Subcutaneous adipose tissue (tissue), 4 donors: ENCODE measurements around the gene RASSF1. TPM values are rescaled to one million over a fixed set of nuclear protein-coding genes. Genes with fewer than 3 reads are reported as not detected.

Experiments
- total RNA-seq, 4 donors: library from RNA; depleted of rRNA; stranded (reverse); fragments of >200 nt; gene quantifications; one replicate each; pipeline ENCODE4 v1.1.0, GENCODE V29; 2016
- TF ChIP-seq, protein P1 (sequence below): fragments of 450-650 bp; IDR thresholded peaks from one replicate; pipeline ENCODE4 v1.5.1; 2016; ENCODE audit warnings: low read depth, mild to moderate bottlenecking, control low read depth, antibody characterized with exemption, moderate library complexity

RASSF1 gene
- total RNA-seq, 4 donors from 2014 or later = 37.0 to 62.8 (median 54.1) TPM

DNA sequence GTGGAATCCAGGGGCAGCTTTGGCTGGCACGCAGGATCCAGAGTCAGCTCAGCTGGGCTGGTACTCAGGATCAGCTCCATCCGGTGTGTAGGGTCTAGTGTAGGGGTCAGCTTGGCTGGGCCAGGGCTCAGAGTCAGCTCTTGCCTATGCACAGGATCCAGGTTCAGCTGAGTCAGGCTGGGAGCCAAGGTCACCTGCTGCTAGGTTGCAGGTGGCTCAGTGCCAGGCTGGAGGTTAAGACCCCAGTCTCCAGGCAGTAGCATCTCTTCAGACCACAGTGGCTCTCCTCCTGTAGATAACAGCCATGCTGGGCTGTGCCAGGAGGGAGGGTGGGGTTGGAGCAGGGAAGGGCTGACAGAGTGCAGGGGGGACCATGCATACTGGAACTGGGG lies 43.3 kb downstream of the RASSF1 start:
- TF ChIP-seq, protein P1, sequence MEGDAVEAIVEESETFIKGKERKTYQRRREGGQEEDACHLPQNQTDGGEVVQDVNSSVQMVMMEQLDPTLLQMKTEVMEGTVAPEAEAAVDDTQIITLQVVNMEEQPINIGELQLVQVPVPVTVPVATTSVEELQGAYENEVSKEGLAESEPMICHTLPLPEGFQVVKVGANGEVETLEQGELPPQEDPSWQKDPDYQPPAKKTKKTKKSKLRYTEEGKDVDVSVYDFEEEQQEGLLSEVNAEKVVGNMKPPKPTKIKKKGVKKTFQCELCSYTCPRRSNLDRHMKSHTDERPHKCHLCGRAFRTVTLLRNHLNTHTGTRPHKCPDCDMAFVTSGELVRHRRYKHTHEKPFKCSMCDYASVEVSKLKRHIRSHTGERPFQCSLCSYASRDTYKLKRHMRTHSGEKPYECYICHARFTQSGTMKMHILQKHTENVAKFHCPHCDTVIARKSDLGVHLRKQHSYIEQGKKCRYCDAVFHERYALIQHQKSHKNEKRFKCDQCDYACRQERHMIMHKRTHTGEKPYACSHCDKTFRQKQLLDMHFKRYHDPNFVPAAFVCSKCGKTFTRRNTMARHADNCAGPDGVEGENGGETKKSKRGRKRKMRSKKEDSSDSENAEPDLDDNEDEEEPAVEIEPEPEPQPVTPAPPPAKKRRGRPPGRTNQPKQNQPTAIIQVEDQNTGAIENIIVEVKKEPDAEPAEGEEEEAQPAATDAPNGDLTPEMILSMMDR = no peak

DNA sequence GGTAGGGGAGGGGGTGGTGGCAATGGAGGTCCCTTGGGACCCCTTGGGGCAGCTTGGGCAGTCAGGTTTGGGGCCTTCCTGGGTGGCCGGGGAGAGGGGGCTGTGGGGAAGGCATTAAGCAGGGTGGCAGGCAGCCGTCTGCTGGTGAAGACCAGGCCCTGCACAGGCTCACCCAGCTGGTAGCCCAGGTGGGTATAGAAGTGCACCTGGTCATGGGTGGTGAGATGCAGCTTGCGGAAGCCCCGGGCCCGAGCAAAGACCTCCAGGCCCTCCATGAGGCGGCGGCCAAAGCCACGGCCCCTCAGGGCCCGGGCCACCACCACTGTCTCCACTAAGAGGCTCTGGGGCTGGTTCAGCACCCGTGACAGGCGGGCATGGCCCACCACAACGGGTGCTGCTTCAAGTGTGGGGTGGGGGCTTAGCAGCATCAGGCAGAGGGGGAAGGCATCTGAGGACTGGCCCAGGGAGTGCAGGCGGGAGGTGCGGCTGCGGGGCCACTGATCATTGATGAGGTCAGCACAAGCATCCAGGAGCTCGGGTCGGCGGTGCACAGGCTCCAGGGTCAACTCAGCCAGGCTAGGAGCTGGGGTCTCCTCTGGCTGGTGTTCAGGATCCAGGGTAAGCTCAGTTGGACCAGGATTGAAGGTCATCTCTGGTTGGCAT lies 43.8 kb downstream of the RASSF1 start:
- TF ChIP-seq, protein P1 = no peak

DNA sequence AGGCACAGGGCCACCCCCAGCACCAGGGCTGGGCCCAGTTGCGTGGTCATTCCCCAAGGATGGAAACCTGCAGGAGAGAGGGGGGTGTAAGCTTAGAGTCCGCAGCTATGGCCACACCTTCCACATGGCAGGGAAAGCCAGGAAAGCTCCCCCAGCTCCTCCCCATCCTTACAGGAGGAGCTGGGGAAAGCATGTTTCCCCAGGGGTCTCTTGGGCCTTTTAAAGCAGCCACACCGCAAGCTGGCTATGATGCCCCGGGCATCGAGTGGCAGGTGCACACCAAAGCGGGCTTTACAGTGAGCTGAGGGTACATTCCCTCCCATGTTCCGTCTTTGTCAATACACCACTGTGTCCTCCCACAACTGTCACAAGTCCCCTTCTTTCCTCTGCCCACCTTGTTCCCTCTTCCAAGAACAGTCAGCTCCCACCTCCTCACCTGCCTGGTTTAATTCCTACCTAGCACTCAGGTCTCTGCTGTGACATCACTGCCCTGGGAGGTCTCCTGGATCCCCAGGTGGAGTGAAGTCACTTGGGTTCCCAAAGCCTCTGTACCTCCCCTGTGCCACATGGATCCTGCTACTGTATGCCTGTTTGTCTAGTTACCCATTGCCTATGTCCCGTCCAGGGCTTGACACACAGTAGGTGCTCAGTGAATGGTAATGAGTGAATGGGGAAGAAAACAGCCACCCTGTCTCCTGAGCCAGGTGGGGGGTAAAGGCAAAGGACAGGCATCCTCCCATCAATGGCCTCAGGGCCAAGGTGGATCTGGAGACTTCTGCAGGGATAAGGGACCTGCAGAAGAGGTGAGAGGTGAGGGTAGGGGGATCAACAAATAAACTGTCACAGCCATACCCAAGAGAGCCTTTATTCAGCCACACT lies 44.8 kb downstream of the RASSF1 start:
- TF ChIP-seq, protein P1 = no peak

DNA sequence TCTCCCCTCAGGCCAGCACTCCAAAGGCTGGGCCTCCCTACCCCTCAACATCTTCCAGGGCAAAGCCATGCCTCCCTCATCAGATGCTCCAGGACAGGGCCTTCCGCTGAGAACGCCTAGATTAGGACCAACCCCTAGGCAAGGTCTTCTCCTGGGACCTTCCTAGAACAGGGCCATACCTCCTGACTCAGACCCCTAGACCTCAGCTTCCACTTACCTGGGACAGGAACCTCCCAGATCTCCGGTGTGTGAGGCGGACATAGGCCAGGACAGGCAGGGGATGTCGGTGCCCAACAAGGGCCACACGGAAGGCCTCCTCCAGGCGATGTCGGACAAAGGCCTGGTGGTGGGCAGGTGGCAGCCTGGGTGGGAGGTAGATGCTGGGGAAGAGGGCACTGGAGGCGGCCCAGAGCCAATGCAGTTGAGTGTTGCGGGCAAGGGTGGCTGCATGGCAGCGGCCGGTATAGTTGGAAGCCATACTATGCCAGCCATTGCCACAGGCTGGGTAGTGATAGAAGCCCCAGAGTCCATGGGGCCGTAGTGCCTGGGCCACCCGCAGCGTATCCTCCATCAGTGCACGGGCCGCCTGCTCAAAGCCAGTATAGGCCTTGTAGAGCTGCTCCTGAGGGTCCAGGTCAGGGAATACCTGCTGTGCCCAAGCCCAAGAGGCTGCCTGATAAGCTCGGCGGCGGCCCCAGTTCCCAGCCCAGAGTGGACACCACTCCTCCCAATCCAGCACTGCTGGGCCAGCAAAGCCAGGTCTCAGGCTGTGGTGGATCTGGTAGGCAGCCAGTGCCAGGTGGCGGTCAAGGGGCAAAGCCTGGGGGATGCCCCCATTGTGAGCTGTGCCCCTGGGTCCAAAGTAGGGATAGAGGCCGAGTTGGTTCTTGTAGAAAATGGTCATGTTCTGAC lies 45.9 kb downstream of the RASSF1 start:
- TF ChIP-seq, protein P1 = no peak

DNA sequence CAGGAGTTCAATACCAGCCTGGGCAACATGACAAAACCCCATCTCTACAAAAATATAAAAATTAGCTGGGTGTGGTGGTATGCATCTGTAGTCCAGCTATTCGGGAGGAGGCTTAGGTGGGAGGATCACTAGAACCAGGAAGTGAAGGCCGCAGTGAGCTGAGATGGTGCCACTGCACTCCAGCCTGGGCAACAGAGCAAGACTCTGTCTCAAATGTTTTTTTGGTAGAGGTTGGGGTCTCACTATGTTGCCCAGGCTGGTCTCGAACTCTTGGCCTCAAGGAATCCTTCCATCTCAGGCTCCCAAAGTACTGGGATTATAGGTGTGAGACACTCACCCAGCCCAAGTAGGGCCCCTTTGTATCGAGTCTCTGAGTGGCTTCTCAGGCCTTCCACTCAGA lies 46.5 kb downstream of the RASSF1 start:
- TF ChIP-seq, protein P1 = no peak

DNA sequence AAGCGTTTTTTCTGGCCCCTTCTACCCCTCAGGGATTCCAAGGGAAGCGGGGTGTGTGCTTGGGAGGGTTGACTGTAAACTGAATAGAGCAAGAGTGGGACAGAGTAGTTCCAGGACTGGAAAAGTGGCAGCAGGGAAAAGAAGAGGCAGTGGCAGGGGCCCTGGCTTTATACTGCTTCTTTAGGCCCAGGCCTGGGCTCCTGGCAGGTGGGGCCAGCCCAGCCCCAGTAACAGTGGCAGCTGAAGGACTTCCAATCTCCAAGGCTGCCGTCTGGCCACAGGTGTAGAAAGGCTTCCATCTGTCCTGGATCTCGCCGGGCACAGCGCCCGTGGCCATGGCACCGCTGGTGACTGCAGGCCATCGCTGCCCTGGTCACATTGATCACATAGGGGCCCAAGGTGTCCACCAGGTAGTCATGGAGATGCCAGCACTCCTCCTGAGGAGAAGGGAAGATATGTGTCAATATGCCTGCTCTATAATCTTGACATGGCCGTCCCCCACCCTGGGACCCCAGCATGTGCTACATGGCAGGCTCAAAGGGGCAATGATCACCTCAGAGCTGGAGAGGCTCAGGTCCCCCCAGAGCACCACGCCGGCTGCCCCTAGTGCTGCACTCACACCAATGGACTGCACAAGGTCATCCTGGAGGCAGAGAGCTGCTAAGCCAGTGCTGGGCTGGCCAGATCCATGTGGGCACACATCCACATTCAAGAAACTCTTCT lies 47.4 kb downstream of the RASSF1 start:
- TF ChIP-seq, protein P1 = no peak
